Stimulated activated CD8-positive, alpha-beta memory T cell treated with anti-CD3 and anti-CD28 coated beads, Interleukin-7, amount 100 ng/mL, for 24 hours (primary cell): Measurements from ENCODE around the gene CACNG4.
"Not testable (repeated sequence)": the region's sequence is repeated elsewhere in the genome, so short reads cannot be mapped to it uniquely, and the experiment has no call there.

Source experiments
- DNase-seq: peaks from one replicate; pipeline ENCODE4 v3.0.0-alpha.2; 2020; ENCODE audit warnings: low read depth

The CACNG4 gene

GRCh38 chr17:67018471-67019434, 54.2 kb downstream of the CACNG4 start:
- no peak for DNase-seq

GRCh38 chr17:67019809-67020208, 55.3 kb downstream of the CACNG4 start:
- DNase-seq = no peak

GRCh38 chr17:67020293-67020766, 55.8 kb downstream of the CACNG4 start:
- DNase-seq = no peak

GRCh38 chr17:67021196-67021595, 56.7 kb downstream of the CACNG4 start:
- DNase-seq = no peak

- no peak for DNase-seq
Measured at GRCh38 chr17:67021743-67022450, 57.4 kb downstream of the CACNG4 start.

- DNase-seq = no peak
Measured at GRCh38 chr17:67022451-67022810, 57.9 kb downstream of the CACNG4 start.

GRCh38 chr17:67024736-67025135, 60.2 kb downstream of the CACNG4 start:
- no peak for DNase-seq

- DNase-seq = no peak
Measured at GRCh38 chr17:67025216-67025792, 60.8 kb downstream of the CACNG4 start.

- no peak for DNase-seq
Measured at GRCh38 chr17:67026341-67026740, 61.8 kb downstream of the CACNG4 start.

- no peak for DNase-seq
Measured at GRCh38 chr17:67027031-67027628, 62.6 kb downstream of the CACNG4 start.

- DNase-seq = no peak
Measured at GRCh38 chr17:67030641-67031040, 66.1 kb downstream of the CACNG4 start.

- no peak for DNase-seq
Measured at GRCh38 chr17:67032382-67032781, 67.9 kb downstream of the CACNG4 start.

GRCh38 chr17:67032985-67033384, 68.5 kb downstream of the CACNG4 start:
- no peak for DNase-seq

GRCh38 chr17:67033613-67034012, 69.1 kb downstream of the CACNG4 start:
- no peak for DNase-seq

GRCh38 chr17:67035131-67036083, 70.9 kb downstream of the CACNG4 start:
- DNase-seq = no peak

GRCh38 chr17:67038861-67039365, 74.4 kb downstream of the CACNG4 start:
- no peak for DNase-seq

GRCh38 chr17:67040652-67041051, 76.1 kb downstream of the CACNG4 start:
- no peak for DNase-seq

- not testable (repeated sequence) for DNase-seq
Measured at GRCh38 chr17:67041119-67041518, 76.6 kb downstream of the CACNG4 start.

GRCh38 chr17:67041531-67041930, 77.0 kb downstream of the CACNG4 start:
- no peak for DNase-seq

- no peak for DNase-seq
Measured at GRCh38 chr17:67041941-67042899, 77.7 kb downstream of the CACNG4 start.
